ACC112 (cell line): ENCODE results near the gene TNKS2.
"Not testable (repeated sequence)": the region's sequence is repeated elsewhere in the genome, so short reads cannot be mapped to it uniquely, and the experiment has no call there.

Experiments used
- H2AFZ ChIP-seq: fragments of 200-600 bp; sonication (generic); one replicate; pipeline ENCODE4 v1.6.0; 2017; ENCODE audit warnings: antibody characterized with exemption, low read length; ENCODE audit not compliant: unreplicated experiment
- H3K27ac ChIP-seq: fragments of 200-600 bp; sonication (generic); 2 replicates; pipeline ENCODE4 v1.5.1; 2014; ENCODE audit warnings: low read depth, mild to moderate bottlenecking, antibody characterized with exemption, low read length, moderate library complexity
- H3K27me3 ChIP-seq: fragments of 200-600 bp; sonication (generic); 2 replicates; pipeline ENCODE4 v1.6.1; 2014; ENCODE audit warnings: mild to moderate bottlenecking, antibody characterized with exemption, low read length, moderate library complexity, mixed read lengths; ENCODE audit not compliant: insufficient read depth
- H3K36me3 ChIP-seq: fragments of 200-600 bp; sonication (generic); 2 replicates; pipeline ENCODE4 v1.6.1; 2016; ENCODE audit warnings: mild to moderate bottlenecking, antibody characterized with exemption, low read length, moderate library complexity, mixed read lengths; ENCODE audit not compliant: insufficient read depth
- H3K4me1 ChIP-seq: fragments of 200-600 bp; sonication (generic); one replicate; pipeline ENCODE4 v1.6.1; 2016; ENCODE audit warnings: low read length, mixed read lengths; ENCODE audit not compliant: insufficient read depth, unreplicated experiment, control insufficient read depth
- H3K4me3 ChIP-seq: fragments of 200-600 bp; sonication (generic); 2 replicates; pipeline ENCODE4 v1.5.1; 2014; ENCODE audit warnings: mild to moderate bottlenecking, low read depth, low read length
- H3K79me2 ChIP-seq: fragments of 200-600 bp; sonication (generic); one replicate; pipeline ENCODE4 v1.6.0; 2016; ENCODE audit warnings: low read length; ENCODE audit not compliant: control insufficient read depth, unreplicated experiment, insufficient read depth

Gene TNKS2

DNA sequence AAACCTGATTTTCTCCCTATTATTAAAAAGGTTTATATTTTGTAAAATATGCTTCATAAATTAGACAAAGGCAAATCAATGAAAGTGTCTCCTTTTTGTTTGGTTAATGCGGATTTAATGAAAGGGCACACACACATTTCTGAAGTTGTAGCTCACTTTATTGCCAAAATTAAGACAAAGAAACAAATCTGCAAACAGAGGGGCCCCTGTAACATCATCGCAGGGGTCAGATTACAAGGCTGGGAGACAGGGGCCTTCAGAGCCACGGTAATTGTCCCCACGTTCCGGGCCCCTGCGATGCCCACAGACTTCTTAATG, 88.7 kb downstream of the TNKS2 start:
- no peaks in the 10 kb centered on the region for H3K36me3 ChIP-seq
- peaks cover 7% of the 10 kb centered on the region for H3K4me1 ChIP-seq
- H3K27ac ChIP-seq, result no peak overlapping the region
- H3K79me2 ChIP-seq, result no peaks in the 10 kb centered on the region
- H2AFZ ChIP-seq, result peak overlapping the region; percentile 71
- no peaks in the 10 kb centered on the region for H3K27me3 ChIP-seq
- H3K4me3 ChIP-seq, result peak overlapping the region; percentile 84

DNA sequence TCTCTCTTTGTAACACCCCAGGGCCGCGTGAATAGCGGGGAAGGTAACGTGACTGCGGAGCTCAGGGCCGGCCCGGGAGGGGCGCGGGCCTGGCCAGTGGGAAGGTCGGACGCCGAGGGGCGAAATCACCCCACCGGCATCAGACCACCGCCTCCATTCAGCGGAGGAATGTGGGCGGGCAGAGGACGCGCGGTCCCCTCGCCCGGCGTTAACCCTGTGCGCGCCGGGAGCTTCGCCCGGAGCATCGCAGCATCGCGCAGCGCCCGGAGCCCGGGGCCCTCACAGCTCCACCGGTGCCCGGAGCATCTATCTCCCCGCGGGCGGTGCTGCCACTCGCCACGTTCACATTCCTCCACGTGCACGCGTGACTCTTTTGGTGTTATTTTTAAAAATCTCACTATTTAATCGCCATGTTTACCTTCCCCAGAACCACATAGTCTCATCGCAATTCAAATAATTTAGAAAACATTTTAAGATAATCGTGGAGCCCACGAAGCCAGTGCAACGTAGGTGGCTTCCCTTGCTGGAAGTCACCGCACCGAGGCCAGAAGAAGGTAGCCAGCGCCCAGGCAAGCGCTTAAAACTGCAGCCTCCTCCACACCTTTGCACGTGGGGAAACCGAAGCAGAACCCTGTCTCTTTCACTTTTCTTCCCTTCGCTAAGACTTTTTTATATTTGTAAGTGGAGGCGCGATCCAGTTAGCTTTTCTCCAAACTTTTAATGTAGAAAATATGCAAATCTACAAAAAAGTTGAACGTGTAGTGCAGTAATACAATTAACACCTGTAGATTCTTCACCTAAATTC, 89.2 kb downstream of the TNKS2 start:
- Histone ChIP-seq H3K79me2 (no peaks in the 10 kb centered on the region), H3K27ac (no peak overlapping the region), H2AFZ (peak overlapping the region; percentile 71), H3K36me3 (no peaks in the 10 kb centered on the region), H3K4me1 (peaks cover 9% of the 10 kb centered on the region), H3K27me3 (no peaks in the 10 kb centered on the region), H3K4me3 (peak overlapping the region; percentile 84)

DNA sequence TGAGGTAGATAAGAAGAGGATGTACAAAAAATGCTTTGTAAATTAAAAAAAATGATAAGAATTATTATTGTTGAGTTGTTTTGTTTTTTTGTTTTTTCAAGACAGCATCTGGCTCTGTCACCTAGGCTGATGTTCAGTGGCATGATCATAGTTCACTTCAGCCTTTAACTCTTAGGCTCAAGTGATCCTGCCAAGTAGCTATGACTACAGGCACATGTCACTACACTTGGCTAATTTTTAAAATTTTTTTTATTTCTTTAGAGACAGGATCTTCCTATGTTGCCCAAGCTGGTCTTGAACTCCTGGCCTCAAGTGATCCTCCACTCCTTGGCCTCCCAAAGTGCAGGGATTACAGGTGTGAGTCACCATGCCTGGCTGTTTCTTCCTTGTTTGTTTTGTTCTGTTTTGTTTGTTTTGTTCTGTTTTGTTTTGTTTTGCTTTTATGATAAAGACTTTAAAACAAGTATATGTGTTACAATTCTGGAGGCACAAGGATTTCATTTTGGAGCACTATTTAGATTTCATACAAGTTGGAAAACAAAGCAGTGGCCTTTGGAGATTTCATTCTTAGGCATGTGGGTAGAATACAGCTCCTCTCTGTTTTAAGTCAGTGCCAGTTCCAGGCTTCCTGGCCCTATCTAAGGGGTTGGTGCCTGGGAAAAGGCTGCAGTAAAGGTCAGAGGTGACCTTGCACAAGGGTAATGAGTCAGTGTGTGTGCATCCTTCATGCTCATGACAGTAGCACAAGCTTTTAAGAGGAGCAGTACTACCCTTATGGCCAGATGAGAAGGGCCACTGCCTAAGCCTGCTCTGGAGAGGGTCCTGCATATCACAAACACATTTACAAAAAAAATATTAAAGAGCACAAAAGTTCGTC, 93.1 kb downstream of the TNKS2 start:
- H3K4me1 ChIP-seq, result peaks cover 9% of the 10 kb centered on the region
- no peaks in the 10 kb centered on the region for H3K36me3 ChIP-seq
- no peaks in the 10 kb centered on the region for H3K79me2 ChIP-seq
- H3K27me3 ChIP-seq, result no peaks in the 10 kb centered on the region
- peak overlapping the region; percentile 76 for H3K27ac ChIP-seq
- no peak overlapping the region for H3K4me3 ChIP-seq
- no peak overlapping the region for H2AFZ ChIP-seq

GRCh38 chr10:91893051-91893450, 94.8 kb downstream of the TNKS2 start:
- Histone ChIP-seq H3K4me1 (peaks cover 9% of the 10 kb centered on the region), H3K79me2 (no peaks in the 10 kb centered on the region), H3K27ac (no peak overlapping the region), H2AFZ (no peak overlapping the region), H3K4me3 (no peak overlapping the region), H3K27me3 (no peaks in the 10 kb centered on the region), H3K36me3 (no peaks in the 10 kb centered on the region)

- H3K27me3 ChIP-seq, H3K27ac ChIP-seq, H3K79me2 ChIP-seq, H2AFZ ChIP-seq, H3K36me3 ChIP-seq, H3K4me1 ChIP-seq, H3K4me3 ChIP-seq: not testable (repeated sequence)
Observed at GRCh38 chr10:91894261-91894685, 96.0 kb downstream of the TNKS2 start.

GRCh38 chr10:91896212-91896756, 98.1 kb downstream of the TNKS2 start:
- Histone ChIP-seq H3K4me3 (no peak overlapping the region), H2AFZ (no peak overlapping the region), H3K36me3 (no peaks in the 10 kb centered on the region), H3K79me2 (no peaks in the 10 kb centered on the region), H3K27me3 (no peaks in the 10 kb centered on the region), H3K4me1 (peaks cover 7% of the 10 kb centered on the region), H3K27ac (no peak overlapping the region)

- H2AFZ ChIP-seq, result no peak overlapping the region
- H3K27ac ChIP-seq, result no peak overlapping the region
- H3K4me1 ChIP-seq, result peaks cover 13% of the 10 kb centered on the region
- no peaks in the 10 kb centered on the region for H3K36me3 ChIP-seq
- no peaks in the 10 kb centered on the region for H3K27me3 ChIP-seq
- no peak overlapping the region for H3K4me3 ChIP-seq
- no peaks in the 10 kb centered on the region for H3K79me2 ChIP-seq
Observed at GRCh38 chr10:91897421-91897820, 99.2 kb downstream of the TNKS2 start.

DNA sequence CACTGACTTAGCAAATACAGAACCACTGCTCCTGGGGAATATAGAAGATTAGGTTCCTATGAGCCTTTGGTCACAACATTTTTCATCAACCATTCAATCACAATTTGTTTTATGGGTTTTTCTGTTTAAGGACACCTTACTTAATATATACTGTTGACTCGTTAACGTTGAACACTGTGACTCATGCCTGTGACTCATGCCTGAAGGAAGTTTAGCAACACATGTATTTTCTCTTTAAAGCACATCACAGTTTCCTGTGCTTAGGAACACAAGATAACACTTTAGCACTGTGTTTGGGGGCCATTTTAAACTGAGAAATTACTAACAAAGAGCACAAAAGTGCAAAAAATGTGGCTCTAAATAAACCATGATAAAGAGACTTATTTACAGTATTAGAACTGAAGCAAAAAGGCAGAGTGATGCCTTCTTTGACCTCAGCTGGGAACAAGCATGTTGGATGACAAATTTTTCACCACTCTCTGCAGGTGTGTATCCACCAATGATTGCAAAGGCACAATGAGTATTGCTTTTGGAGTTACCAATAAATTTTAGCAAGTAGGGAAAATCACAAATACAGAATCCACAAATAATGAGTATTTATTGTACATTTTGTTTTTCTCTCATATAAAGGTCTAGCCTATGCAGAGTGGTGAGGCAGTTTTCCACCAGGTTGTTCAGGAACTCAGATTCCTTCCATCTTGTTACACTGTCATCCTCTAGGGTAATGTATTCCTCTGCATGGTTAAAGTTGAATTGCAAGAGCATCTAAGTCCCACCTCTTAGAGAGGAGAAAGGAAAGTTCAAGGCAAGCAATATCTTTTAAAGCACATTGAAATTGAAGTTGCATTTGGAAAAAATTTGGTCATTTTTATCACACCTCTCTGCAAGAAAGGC, 103.8 kb downstream of the TNKS2 start:
- Histone ChIP-seq H3K79me2 (no peaks in the 10 kb centered on the region), H3K4me1 (peaks cover 17% of the 10 kb centered on the region), H3K27me3 (no peaks in the 10 kb centered on the region), H3K27ac (peak overlapping the region; percentile 74), H3K36me3 (no peaks in the 10 kb centered on the region), H3K4me3 (no peak overlapping the region), H2AFZ (peak overlapping the region; percentile 55)

DNA sequence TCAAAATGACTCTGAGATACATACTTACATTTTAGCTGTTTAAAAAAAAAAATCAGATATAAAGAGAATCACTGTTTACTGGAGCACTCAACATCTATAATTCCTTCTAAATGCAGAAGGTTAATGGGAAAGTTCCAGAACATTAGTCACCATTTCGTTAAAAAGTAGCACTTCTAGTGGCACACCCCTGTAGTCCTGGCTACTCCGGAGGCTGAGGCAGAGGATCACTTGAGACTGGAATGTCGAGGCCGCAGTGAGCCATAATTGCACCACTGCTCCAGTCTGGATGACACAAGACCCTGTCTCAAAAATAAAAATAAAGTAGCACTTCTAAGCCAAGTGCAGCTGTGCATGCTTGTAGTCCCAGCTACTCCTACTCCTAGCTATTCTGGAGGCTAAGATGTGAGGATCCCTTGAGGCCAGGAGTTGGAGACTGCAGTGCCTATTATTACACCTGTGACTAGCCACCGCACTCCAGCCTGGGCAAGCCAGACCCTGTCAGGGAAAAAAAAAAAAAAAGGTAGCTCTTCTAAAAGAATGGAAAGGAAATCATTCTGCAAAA, 108.9 kb downstream of the TNKS2 start:
- Histone ChIP-seq H2AFZ (no peak overlapping the region), H3K27ac (no peak overlapping the region), H3K36me3 (no peaks in the 10 kb centered on the region), H3K4me1 (peaks cover 7% of the 10 kb centered on the region), H3K4me3 (peak overlapping the region; percentile 83; the same call in 1 of the 2 replicates), H3K79me2 (no peaks in the 10 kb centered on the region), H3K27me3 (no peaks in the 10 kb centered on the region)

DNA sequence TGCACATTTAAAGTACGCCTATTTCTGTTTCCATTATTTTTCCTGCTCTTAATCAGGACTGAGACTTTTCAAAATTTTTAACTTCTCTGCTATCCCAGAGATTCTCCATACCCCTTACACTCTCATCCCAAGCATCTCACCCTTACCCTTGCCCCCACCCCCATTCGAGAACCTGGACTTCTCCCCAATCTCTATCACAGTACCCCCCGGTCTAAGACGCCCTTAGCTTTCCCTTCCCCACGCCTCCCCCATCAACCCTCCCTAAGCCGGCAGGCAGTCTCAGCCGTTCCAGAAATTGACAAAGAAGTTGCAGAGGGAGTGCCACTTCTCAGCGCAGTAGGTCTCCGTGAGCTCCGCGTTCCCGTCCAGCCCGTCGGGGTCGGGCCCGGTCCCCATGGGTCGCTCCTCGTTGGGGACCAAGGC, 109.7 kb downstream of the TNKS2 start:
- Histone ChIP-seq H3K36me3 (no peaks in the 10 kb centered on the region), H3K79me2 (no peaks in the 10 kb centered on the region), H3K4me1 (no peaks in the 10 kb centered on the region), H3K4me3 (peak overlapping the region; percentile 83), H2AFZ (peak overlapping the region; percentile 89), H3K27me3 (no peaks in the 10 kb centered on the region), H3K27ac (no peak overlapping the region)
